ENCODE results near the gene ROGDI. TPM values are rescaled to one million over a fixed set of nuclear protein-coding genes. Genes with fewer than 3 reads are reported as not detected.

ROGDI gene, protein sequence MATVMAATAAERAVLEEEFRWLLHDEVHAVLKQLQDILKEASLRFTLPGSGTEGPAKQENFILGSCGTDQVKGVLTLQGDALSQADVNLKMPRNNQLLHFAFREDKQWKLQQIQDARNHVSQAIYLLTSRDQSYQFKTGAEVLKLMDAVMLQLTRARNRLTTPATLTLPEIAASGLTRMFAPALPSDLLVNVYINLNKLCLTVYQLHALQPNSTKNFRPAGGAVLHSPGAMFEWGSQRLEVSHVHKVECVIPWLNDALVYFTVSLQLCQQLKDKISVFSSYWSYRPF
- total RNA-seq (2021), result 33.5 and 36.4 TPM in 2 replicates
- long read RNA-seq, transcript ROGDI-201 (11 exons, 1,735 nt), result major isoform, 88 of 138 reads
- long read RNA-seq, transcript ROGDI-209 (10 exons, 1,362 nt), result minor isoform, 6 of 138 reads
- long read RNA-seq, partial matches to known transcripts, result 6 of 138 reads
- long read RNA-seq, other reads (novel, unspliced or antisense), result 36 of 138 reads

DNA sequence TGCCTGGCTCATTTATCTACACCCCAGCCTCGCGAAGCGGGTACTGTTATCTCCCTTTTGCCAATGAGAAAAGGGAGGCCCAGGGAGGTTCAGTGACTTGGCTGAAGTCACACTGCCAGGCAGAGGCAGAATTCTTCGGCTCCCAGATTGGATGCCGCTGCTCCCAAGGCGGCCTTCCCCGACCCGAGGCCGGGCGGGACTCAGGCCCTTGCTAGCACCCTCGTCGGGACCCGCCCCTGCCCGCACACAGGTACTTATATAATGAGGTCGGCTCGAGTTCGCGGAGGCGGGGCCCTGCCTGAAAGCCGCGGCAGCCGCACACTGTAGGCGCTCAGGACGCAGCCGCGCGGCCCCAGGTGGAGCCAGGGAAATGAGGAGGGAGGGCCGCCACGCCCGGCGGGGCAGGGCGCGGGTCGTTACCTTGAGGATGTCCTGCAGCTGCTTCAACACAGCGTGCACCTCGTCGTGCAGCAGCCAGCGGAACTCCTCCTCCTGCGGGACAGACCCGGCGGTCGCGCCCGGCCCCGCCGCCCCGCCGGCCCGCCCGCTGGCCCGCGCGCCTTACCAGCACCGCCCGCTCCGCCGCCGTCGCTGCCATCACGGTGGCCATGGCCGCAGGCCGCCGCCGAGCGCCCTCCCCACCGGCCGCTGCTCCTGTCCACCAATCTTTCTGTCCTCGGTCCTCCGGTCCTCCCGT, at the start of gene ROGDI:
ROGDI (minus strand) TSS at position 672 of the 697 bp plus-strand sequence; CDS start at position 610, 62 bp downstream.
- Histone ChIP-seq H2BK15ac (ENCODE audit: low read depth, low read length) (no peak within 1 kb of the TSS), H3K56ac (ENCODE audit: insufficient read length, low read depth, low read length) (no peak within 1 kb of the TSS), H2BK20ac (ENCODE audit: low read depth, low read length, poor library complexity, severe bottlenecking) (no peak within 1 kb of the TSS), H3K27ac (ENCODE audit: insufficient read length, low read depth, low read length) (no peak within 1 kb of the TSS), H3K18ac (ENCODE audit: insufficient read length, low read depth, low read length) (peak within 1 kb of the TSS; percentile 65), H2BK5ac (ENCODE audit: insufficient read length, low read length) (no peak within 1 kb of the TSS), H3T11ph (ENCODE audit: low read length) (no peak within 1 kb of the TSS), H4K8ac (replicated peaks; ENCODE audit: insufficient read length, low read depth, low read length) (no peak within 1 kb of the TSS), H3K9me3 (ENCODE audit: control insufficient read depth, low read depth, low read length) (no peaks in the 10 kb centered on the region), H3K4ac (ENCODE audit: low read depth, low read length) (no peak within 1 kb of the TSS), H3K79me1 (ENCODE audit: insufficient read depth, low read depth, low read length, poor library complexity, severe bottlenecking) (no peaks in the 10 kb centered on the region), H4K20me1 (ENCODE audit: control insufficient read depth, insufficient read depth, insufficient read length) (no peaks in the 10 kb centered on the region), H2BK120ac (ENCODE audit: low read depth, low read length, poor library complexity, severe bottlenecking) (no peak within 1 kb of the TSS), H3K27me3 (ENCODE audit: insufficient read depth, low read length) (no peaks in the 10 kb centered on the region), H2BK12ac (ENCODE audit: insufficient read length, low read depth, low read length) (no peak within 1 kb of the TSS), H3K79me2 (ENCODE audit: insufficient read depth, low read length) (no peaks in the 10 kb centered on the region), H3K23ac (ENCODE audit: insufficient read length, low read depth, low read length) (no peak within 1 kb of the TSS), H2AK5ac (ENCODE audit: insufficient read length, low read length) (no peak within 1 kb of the TSS), H3K4me1 (ENCODE audit: insufficient read depth, low read length) (no peaks in the 10 kb centered on the region), H3K4me2 (ENCODE audit: insufficient read depth, insufficient read length, low read length) (peak within 1 kb of the TSS; percentile 83), H4K91ac (ENCODE audit: insufficient read length, low read depth, low read length) (no peak within 1 kb of the TSS), H3K14ac (ENCODE audit: insufficient read depth, low read length) (peak within 1 kb of the TSS; percentile 85), H4K5ac (ENCODE audit: insufficient read length, low read depth, low read length) (no peak within 1 kb of the TSS), H3K23me2 (ENCODE audit: insufficient read length, low read depth, low read length, poor library complexity, severe bottlenecking) (peaks cover 7% of the 10 kb centered on the region), H3K9ac (ENCODE audit: extremely low read depth, insufficient read length, low read length) (peak within 1 kb of the TSS; percentile 66), H2AFZ (ENCODE audit: low read length) (no peak within 1 kb of the TSS)
- DNase-seq, result peak; percentile 95
- Mint-ChIP-seq H3K9me3 (no peaks in the 10 kb centered on the region), H3K4me3 (peak within 1 kb of the TSS; percentile 76 to 85), H3K27me3 (ENCODE audit: low read depth) (no peaks in the 10 kb centered on the region; the same call in 1 of the 2 replicates), H3K27ac (peak within 1 kb of the TSS; percentile 72 to 81 (median 76); a peak in 5 of 7 replicates), H3K36me3 (ENCODE audit: insufficient read depth in 1 of 3, low read depth in 3 of 3) (peaks cover 11 to 43% (median 36%) of the 10 kb centered on the region in 3 experiments), H3K4me1 (peaks cover 17 to 31% of the 10 kb centered on the region in 2 experiments)
- TF ChIP-seq, protein P1, sequence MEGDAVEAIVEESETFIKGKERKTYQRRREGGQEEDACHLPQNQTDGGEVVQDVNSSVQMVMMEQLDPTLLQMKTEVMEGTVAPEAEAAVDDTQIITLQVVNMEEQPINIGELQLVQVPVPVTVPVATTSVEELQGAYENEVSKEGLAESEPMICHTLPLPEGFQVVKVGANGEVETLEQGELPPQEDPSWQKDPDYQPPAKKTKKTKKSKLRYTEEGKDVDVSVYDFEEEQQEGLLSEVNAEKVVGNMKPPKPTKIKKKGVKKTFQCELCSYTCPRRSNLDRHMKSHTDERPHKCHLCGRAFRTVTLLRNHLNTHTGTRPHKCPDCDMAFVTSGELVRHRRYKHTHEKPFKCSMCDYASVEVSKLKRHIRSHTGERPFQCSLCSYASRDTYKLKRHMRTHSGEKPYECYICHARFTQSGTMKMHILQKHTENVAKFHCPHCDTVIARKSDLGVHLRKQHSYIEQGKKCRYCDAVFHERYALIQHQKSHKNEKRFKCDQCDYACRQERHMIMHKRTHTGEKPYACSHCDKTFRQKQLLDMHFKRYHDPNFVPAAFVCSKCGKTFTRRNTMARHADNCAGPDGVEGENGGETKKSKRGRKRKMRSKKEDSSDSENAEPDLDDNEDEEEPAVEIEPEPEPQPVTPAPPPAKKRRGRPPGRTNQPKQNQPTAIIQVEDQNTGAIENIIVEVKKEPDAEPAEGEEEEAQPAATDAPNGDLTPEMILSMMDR (conservative IDR thresholded peaks at IDR 0.05), result no peak
- WGBS (ENCODE audit: extremely low coverage, insufficient read length, low lambda C conversion rate), result no CpG with 5 or more reads among the region's 70 CpGs
